Fibroblast of lung (primary cell): Measurements from ENCODE around the gene PLEKHO2. TPM values are rescaled to one million over a fixed set of nuclear protein-coding genes. Genes with fewer than 3 reads are reported as not detected.
"Not testable (repeated sequence)": the region's sequence is repeated elsewhere in the genome, so short reads cannot be mapped to it uniquely, and the experiment has no call there.

Experiments
- DNase-seq, 2 donors: peaks; one replicate each; pipeline versions ENCODE4 v3.0.0 to v3.0.0-alpha.2; 2010; ENCODE audit warnings: low read depth in 2 of 2
- H2AFZ ChIP-seq: 2 replicates; pipeline ENCODE4 v1.5.1; 2012; ENCODE audit warnings: low read length, control low read depth, inconsistent platforms
- H3K27ac ChIP-seq: 2 replicates; pipeline ENCODE4 v1.5.1; 2011; ENCODE audit warnings: low read length, control low read depth; ENCODE audit not compliant: insufficient read depth
- H3K27me3 ChIP-seq: 2 replicates; pipeline ENCODE4 v1.5.1; 2011; ENCODE audit warnings: mild to moderate bottlenecking, low read length; ENCODE audit not compliant: control insufficient read depth, insufficient read depth
- H3K36me3 ChIP-seq: 2 replicates; pipeline ENCODE4 v1.5.1; 2011; ENCODE audit warnings: low read length; ENCODE audit not compliant: control insufficient read depth, insufficient read depth
- H3K4me1 ChIP-seq: 2 replicates; pipeline ENCODE4 v1.5.1; 2011; ENCODE audit warnings: low read length; ENCODE audit not compliant: control insufficient read depth, insufficient read depth; ENCODE audit errors: extremely low read depth
- H3K4me2 ChIP-seq: 2 replicates; pipeline ENCODE4 v1.5.1; 2011; ENCODE audit warnings: low read length, control low read depth; ENCODE audit not compliant: insufficient read depth; ENCODE audit errors: extremely low read depth
- H3K4me3 ChIP-seq, 4 experiments: fragments of 200-600 bp in 1 of 4; sonication (generic) in 1 of 4; replicated peaks in 1 of 4; 2 replicates each; pipeline ENCODE4 v1.5.1; 2011 to 2016; ENCODE audit warnings: low read length in 4 of 4, low read depth in 3 of 4, mild to moderate bottlenecking in 3 of 4, control low read depth in 2 of 4, inconsistent platforms in 1 of 4, mixed read lengths in 1 of 4; ENCODE audit not compliant: insufficient read depth in 1 of 4; ENCODE audit errors: control extremely low read depth in 1 of 4
- H3K79me2 ChIP-seq: 2 replicates; pipeline ENCODE4 v1.5.1; 2012; ENCODE audit warnings: mild to moderate bottlenecking, low read length, inconsistent platforms; ENCODE audit not compliant: control insufficient read depth, insufficient read depth
- H3K9ac ChIP-seq: 2 replicates; pipeline ENCODE4 v1.5.1; 2011; ENCODE audit warnings: mild to moderate bottlenecking, low read length, control low read depth; ENCODE audit not compliant: insufficient read depth
- H3K9me3 ChIP-seq: 2 replicates; pipeline ENCODE4 v1.5.1; 2012; ENCODE audit warnings: low read depth, low read length; ENCODE audit not compliant: control insufficient read depth, insufficient read depth
- H4K20me1 ChIP-seq: 2 replicates; pipeline ENCODE4 v1.5.1; 2011; ENCODE audit warnings: low read length; ENCODE audit not compliant: control insufficient read depth, insufficient read depth; ENCODE audit errors: extremely low read depth
- CTCF ChIP-seq, 2 donors: IDR thresholded peaks in 1 of 2; conservative IDR thresholded peaks in 1 of 2; 1 replicate in 1 of 2; 2 replicates in 1 of 2; pipeline ENCODE4 v1.5.1; 2011 to 2012; ENCODE audit warnings: low read length in 2 of 2, control low read depth in 1 of 2, inconsistent platforms in 1 of 2, low read depth in 1 of 2, mild to moderate bottlenecking in 1 of 2
- EZH2 ChIP-seq: IDR thresholded peaks from 2 replicates; pipeline ENCODE4 v1.5.1; 2012; ENCODE audit warnings: low read length, control low read depth, mild to moderate bottlenecking; ENCODE audit errors: missing control alignments
- polyA plus RNA-seq, 2 donors: library from polyadenylated mRNA; depleted of rRNA in 1 of 2; stranded (reverse) in 1 of 2; unstranded in 1 of 2; fragments of >200 nt; gene quantifications; 2 replicates each; pipeline ENCODE4 v1.2.1, GENCODE V29; 2011 to 2012; ENCODE audit warnings: missing spikeins in 1 of 2
- total RNA-seq: library from RNA; depleted of rRNA; stranded (reverse); fragments of >200 nt; gene quantifications from 2 replicates; pipeline ENCODE4 v1.2.1, GENCODE V29; 2014

Gene PLEKHO2
- total and polyA plus RNA-seq, 2 donors (not counting 1 experiment from before 2014, with no cell fraction given): 78.6 to 163 TPM

GRCh38 chr15:64813075-64813474 is 28.6 kb upstream of the PLEKHO2 start:
- DNase-seq: peak; percentile 29 to 64
- H3K4me1 ChIP-seq: no peaks in the 10 kb centered on the region
- H3K9me3 ChIP-seq: no peaks in the 10 kb centered on the region
- H3K4me3 ChIP-seq: no peak overlapping the region
- H3K4me2 ChIP-seq: no peak overlapping the region
- H3K36me3 ChIP-seq: peaks cover 5% of the 10 kb centered on the region
- no peaks in the 10 kb centered on the region for H3K27me3 ChIP-seq
- H3K27ac ChIP-seq: no peak overlapping the region
- no peak for TF ChIP-seq CTCF (conservative IDR thresholded peaks at IDR 0.05 in 1 of 2, IDR thresholded peaks at IDR 0.05 in 1 of 2; ENCODE audit: low read depth in 1 of 2, low read length in 2 of 2)
- no peak for TF ChIP-seq EZH2
- H4K20me1 ChIP-seq: no peaks in the 10 kb centered on the region
- H3K9ac ChIP-seq: no peak overlapping the region
- no peak overlapping the region for H2AFZ ChIP-seq
- no peaks in the 10 kb centered on the region for H3K79me2 ChIP-seq

GRCh38 chr15:64814283-64814682 is 27.4 kb upstream of the PLEKHO2 start:
- not testable (repeated sequence) for H3K79me2 ChIP-seq, H3K4me2 ChIP-seq, DNase-seq, H3K27ac ChIP-seq, H4K20me1 ChIP-seq, H3K4me3 ChIP-seq, H3K4me1 ChIP-seq, H3K9ac ChIP-seq, H3K9me3 ChIP-seq, H3K27me3 ChIP-seq, H3K36me3 ChIP-seq, H2AFZ ChIP-seq

- H3K9me3 ChIP-seq, H3K9ac ChIP-seq, H4K20me1 ChIP-seq, H2AFZ ChIP-seq, H3K27ac ChIP-seq, H3K4me3 ChIP-seq, H3K79me2 ChIP-seq, DNase-seq, H3K4me2 ChIP-seq, H3K27me3 ChIP-seq, H3K4me1 ChIP-seq: not testable (repeated sequence)
- H3K36me3 ChIP-seq: peaks cover 11% of the 10 kb centered on the region
These were observed 26.8 kb upstream of the PLEKHO2 start for GRCh38 chr15:64814965-64815364.

GRCh38 chr15:64816452-64816851 is 25.3 kb upstream of the PLEKHO2 start:
- Histone ChIP-seq H3K27ac (no peak overlapping the region), H2AFZ (no peak overlapping the region), H3K79me2 (no peaks in the 10 kb centered on the region), H3K4me3 (no peak overlapping the region), H3K4me1 (no peaks in the 10 kb centered on the region), H3K9me3 (no peaks in the 10 kb centered on the region), H4K20me1 (no peaks in the 10 kb centered on the region), H3K4me2 (no peak overlapping the region), H3K36me3 (peaks cover 18% of the 10 kb centered on the region), H3K27me3 (no peaks in the 10 kb centered on the region), H3K9ac (no peak overlapping the region)
- DNase-seq: no peak
- no peak for TF ChIP-seq EZH2
- TF ChIP-seq CTCF (conservative IDR thresholded peaks at IDR 0.05 in 1 of 2, IDR thresholded peaks at IDR 0.05 in 1 of 2; ENCODE audit: low read depth in 1 of 2, low read length in 2 of 2): no peak
